Embryonic facial prominence (tissue), 1 donor: ENCODE measurements around the gene FMN2.
"Not testable (repeated sequence)": the region's sequence is repeated elsewhere in the genome, so short reads cannot be mapped to it uniquely, and the experiment has no call there.

ENCODE experiments used
- DNase-seq: peaks from one replicate; pipeline ENCODE4 v3.0.0-alpha.2; 2016; ENCODE audit errors: extremely low spot score

Gene FMN2

DNA sequence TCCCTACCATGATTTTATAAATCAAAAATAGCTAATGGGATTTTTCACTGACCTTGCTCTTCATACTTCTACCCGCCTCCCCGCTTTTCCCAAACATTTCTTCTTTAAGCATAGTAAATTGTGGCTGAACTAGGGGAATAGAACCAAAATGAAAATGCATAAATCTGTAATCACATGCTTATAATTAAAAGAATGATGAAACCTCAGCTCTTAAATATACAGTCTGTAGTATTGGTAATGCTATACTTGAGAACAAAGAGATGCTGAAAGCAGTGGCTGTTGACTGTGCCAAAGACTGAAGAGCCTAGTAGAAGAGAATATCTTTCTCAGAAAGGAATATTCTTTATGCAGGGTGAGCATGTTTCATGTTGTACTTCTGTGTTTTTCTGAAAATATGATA lies 271.1 kb downstream of the FMN2 start:
- no peak for DNase-seq

DNA sequence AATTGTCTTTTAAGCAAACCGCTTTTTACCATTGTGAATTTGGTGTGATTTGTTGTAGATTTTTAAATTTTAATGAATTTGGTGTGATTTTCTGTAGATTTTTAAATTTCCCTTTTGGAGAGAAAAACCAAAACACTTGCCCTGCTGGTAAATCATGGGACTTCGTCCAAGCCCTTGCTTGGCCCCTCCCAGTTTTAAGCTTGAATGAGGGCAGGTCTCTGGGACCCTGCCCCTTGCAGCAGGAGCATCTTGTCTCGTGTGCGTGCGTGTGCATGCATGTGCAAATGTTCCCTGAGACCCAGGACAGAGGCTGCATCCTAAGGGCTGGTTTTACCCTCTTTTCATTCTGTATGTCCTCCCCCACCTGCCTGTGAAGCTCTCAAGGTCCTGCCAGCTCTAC lies 271.6 kb downstream of the FMN2 start:
- DNase-seq = no peak

DNA sequence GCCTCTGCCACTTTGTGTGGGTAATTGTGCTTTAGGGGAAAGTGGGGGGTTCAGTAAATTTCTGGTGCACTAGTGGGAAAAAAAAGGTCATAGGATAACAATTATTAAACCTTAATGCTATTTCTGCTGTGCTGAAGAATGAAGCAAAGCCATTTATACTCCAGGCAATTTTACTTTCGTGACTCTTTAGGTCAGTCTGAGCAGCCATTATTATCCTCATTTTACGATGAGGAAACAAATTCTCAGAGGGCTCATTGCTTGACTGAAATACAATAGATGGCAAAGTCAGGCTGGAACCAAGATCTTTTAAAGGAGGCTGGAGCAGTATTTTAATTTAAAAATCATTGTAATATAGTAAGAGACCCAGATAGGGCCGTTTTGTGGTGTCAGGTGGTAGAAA lies 272.2 kb downstream of the FMN2 start:
- DNase-seq = no peak

DNA sequence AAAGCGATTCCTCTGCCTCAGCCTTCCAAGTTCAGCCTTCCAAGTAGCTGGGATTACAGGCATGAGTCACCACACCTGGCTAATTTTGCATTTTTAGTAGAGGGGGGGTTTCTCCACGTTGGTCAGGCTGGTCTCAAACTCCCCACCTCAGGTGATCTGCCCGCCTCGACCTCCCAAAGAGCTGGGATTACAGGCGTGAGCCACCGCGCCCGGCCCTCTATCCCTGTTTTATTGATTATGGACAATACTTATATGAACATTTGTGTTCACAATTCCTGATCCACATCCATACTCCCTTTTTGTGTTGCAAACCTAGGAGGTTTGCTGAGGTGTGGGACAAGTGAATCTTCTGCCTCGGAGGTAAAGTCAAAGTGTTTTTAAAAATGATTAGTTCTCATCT lies 275.0 kb downstream of the FMN2 start:
- DNase-seq = no peak

DNA sequence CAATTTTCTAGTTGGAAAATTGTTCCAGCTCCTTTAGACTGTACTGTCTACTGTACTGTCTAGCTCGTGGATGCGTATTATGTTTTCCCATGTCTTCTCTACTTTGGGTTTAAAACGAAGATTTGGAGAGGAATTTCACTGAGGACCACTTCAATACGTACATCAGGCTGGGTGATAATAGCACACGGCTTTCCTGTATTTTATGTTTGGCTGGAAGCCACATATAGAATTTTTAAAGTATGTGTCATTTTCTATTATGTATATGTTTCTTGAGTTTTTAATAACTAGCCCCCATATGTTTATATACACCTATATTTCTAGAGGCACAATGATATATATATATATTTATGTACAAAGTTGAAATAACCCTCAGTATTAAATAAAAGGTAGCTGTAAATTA lies 293.9 kb downstream of the FMN2 start:
- no peak for DNase-seq

DNA sequence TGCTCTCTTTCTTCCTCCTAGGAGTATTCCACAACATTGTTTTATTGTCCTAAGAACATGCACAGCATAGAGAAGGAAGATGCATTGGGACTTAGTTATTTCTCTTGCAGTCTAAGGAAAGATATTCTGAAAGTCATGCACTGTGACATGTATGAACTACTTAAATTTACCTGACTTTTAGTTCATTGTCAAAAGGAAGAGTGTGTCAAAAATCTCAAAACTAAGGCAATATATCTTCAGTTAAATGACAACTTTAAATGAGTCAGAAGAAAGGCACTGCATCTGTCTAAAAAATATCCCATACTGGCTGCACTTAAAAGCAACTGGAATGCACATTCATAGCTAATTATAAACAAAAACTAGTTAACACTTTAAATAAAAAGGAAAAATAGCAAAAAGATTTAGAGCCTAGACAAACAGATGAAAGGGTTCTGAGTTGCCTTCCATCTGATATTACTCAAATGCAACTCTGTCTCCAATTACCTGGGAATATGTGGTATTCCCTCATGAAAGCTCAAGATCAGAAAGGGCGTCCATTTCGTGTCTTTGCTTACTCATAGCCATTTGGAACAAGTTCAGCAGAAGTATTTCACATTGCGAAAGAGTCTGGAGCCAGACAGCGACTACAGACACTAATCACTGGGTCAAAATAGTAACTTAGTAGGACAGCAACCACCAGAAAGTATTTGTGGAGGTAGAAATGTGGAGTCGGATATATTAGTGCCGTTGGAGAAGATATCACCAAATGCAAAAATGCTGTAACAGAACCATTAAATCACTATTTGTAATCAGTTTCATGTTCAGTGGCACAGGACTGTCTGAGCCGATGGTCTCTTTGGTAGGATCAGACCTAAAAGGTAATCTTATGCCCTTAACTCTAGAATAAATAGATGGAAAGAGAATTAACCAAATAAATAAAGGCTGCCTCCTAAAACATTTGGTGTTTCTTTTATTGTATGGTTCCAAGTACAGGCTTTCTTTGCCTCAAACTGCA lies 294.6 kb downstream of the FMN2 start:
- no peak for DNase-seq

DNA sequence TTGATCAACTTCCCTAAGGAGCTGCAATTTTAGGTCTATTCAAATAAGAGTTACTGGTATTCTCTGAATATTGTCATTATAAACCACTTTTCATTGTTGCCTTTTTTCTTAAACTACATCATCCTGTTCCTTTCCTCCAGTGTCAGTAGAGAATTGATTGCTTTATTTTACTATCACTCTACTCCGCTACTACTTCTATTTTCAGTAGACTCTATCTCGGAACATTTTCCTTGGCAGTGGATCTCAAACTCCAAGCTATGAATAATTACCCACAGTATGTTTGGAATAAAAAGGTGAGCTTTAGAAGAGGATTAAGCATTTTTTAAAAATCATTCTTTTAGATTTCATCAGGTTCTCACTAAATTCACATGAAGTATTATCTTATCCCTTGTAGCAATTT lies 295.4 kb downstream of the FMN2 start:
- DNase-seq = no peak

DNA sequence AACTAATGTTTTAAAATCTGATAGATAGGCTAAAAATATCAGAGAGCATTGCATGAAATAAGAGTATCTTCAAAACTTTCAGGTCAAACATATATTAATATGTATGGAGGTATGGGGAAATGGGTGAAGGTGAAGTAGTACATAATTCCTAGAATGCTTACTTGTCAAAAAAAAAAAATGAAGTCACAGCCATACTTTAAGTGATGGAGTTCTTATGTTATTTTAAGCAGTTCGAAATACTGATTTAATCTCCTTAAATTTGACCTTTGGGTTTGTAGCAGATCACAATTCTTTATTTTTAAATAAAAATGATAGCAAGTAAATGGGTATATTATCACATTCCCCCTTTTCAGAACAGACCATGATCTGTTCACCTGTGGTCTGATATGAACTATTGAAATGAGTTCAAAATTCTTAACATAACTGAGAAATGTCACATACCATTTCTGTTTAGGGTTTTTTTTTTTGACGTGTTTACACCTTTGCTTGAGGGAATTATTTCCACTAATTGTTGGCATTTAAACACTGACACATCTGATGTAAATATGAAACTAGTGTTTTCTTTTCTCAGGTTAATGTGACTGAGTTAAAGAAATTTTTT lies 300.1 kb downstream of the FMN2 start:
- DNase-seq = no peak

DNA sequence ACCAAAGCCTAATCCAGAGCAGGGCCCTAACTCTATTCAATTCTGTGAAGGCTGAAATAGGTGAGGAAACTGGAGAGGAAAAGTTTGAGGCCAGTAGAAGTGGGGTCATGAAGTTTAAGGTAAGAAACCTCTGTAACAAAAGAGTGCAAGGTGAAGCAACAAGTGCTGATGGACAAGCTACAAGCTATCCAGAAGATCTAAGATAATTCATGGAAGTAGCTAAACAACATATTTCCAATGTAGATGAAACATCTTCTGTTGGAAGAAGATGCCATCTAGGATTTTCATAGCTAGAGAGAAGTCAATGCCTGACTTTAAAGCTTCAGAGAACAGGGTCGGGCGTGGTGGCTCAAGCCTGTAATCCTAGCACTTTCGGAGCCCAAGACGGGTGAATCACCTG lies 302.7 kb downstream of the FMN2 start:
- DNase-seq = no peak

DNA sequence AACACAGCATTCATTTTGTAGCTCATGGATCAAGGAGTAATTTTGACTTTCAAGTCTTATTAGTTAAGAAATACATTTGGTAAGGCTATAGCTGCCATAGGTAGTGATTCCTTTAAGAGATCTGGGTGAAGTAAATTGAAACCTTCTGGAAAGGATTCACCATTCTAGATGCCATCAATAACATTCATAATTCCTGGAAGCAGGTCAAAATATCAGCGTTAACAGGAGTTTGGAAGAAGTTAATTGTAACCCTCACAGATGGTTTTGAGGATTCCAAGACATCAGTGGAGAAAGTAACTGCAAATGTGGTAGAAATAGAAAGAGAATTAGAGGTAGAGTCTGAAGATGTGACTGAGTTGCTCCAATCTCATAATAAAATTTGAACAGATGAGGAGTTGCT lies 303.7 kb downstream of the FMN2 start:
- no peak for DNase-seq

DNA sequence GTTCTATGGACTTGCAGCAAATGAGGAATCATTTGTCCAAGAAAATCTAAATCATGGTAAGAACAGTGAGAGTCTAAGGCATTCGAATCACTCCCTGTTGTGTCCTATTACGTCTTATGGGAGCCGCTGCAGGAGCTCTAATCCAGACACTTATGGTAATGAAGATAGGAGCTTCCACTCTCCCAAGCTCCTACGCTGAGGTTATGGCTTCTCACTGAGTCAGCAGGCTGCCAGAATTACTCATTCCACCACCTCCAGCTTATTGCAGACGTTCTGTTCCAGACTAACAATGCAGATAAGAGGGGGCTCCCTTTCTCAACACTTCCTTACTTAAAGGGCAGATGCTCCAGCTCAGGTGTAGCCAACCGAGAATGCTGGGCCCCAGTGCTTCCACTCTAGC lies 307.7 kb downstream of the FMN2 start:
- DNase-seq = no peak

DNA sequence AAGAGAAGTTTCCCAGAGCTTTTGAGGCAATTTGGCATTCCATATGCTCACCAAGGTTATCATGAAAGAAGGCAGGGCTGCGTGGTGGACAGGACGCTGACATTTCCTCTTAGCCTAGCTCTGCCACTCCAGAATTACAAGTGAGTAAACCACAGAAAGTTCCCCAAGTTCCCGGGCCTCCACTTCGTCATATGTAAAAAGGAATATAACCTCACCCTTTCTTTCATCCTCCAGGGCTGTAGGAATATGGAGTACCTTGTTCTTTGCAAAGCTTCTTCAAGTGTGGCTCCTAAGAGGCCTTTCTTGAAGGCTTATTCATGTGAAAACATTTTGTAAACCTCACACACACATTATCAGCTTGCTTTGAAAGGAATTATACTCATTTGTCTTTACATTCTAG lies 310.0 kb downstream of the FMN2 start:
- no peak for DNase-seq

DNA sequence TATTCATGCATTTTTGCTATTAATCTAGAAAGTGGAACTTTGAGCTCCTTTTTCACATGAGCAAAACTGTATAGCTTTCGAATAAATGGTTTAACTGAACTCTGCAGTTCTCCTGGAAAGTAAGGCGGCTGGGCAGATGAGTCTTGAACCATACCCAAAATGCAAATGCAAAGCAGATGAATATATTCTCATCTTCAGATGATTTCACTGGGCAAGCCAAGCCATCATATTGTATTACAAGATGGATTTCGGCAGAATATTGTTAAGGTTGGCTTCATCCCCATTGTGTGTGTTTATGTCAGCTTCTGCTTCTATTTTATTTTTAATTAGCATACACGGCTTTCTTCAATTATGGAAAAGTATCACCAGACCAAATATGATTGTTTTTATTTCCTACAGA lies 310.6 kb downstream of the FMN2 start:
- DNase-seq = no peak

DNA sequence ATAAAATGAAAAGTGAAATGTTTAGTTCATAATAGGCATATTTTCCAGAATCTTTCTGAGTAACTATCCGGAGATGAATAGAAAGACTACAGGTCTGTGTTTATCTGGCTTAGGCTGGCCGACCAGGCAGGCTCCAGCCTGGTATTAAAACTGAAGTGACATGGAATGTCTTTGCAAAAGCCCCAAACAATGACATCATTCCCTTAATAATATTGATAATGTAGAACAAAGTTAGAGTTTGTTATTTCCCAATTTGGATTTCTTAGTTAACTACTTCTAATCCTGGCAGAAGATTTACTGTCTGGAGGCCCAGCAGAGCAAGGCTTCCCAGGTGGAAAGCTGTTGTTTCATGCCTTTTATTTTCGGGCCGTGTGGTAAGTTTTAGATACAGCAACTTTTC lies 312.6 kb downstream of the FMN2 start:
- DNase-seq = no peak

DNA sequence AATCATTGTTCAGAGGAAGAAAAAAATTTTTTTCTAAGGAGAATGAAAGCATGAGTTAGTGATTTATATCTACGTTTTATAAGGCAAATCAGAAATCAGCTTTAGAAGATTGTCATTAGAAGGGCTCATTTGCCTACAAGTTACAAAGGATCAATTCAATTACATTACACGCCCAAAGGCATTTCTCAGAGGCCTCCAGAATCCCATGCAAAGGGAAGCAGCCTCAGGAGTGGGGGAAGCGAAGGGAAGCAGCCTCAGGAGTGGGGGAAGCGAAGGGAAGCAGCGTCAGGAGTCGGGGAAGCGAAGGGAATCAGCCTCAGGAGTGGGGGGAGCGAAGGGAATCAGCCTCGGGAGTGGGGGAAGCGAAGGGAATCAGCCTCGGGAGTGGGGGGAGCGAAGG lies 314.1 kb downstream of the FMN2 start:
- no peak for DNase-seq

DNA sequence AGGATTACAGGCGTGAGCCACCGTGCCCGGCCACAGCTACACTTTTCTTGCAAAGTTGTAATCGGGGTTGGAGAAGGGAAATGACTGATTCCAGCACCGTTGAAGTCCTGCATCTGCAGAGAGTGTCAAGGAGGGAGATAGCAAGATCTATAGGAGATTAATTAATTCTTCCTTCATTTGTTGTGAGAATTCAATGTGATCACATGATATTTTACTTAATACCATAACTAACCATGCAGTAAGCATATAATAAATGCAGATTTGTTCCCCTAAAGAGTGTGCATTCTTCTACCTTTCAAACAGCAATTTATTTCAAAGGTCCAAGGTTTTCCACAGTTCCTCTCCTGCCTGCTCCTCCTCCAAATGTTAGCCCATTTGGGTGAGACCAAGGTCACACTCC lies 315.7 kb downstream of the FMN2 start:
- DNase-seq = no peak

DNA sequence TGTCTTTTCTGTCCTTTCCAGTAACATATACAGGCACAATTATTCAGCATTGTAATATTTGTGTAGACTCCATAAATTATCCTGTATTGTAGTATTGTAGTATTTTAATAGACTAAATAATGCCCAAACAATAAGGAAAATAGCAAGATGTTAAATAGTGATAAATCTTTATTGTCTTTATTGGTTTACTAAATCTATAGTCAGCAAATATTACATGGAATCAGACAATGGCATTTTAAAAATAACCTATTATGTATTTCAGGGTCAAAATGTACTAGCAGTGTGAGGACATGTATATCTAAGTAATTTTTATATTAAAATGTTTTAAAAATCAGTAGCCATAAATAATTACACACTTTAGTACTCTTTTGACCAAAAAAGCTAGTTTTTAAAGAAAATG lies 317.9 kb downstream of the FMN2 start:
- DNase-seq = no peak

DNA sequence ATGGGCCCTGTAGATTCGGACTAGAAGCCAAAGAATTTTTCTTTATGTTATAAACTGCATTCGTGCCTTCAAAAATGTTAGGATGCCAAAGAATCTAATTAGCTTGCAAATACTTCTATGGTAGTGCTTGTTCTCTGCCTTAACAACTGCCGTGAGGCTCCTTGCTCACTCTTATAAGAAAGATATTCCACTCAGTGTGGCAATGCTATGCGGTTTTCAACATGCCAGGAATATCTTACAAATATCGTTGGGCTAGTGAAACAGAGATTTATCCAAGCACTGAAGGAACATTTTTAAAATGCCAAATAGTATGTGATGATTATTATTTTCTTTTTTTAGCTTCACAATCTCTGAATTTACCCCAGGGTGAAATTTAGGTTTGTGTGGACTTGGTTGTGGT lies 322.0 kb downstream of the FMN2 start:
- DNase-seq = no peak

DNA sequence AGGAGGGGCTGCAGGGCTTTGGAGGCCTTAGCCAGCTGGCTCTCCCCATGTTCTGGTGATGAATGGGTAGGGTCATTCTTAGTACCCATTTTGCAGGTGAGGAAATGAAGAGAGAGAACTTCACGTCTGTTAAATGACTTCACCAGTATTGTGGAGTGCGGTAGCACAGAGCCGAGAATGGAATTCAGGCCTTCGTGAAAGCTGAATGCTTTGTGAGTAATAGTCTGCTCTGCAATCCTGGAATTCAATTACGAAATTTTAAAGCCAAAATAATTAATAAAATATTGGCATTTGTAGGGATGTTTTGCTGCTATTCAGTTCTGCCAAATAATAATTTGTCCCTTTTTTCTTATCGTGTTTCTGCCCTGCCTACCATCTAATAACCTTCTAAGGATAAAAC lies 322.6 kb downstream of the FMN2 start:
- DNase-seq = no peak

DNA sequence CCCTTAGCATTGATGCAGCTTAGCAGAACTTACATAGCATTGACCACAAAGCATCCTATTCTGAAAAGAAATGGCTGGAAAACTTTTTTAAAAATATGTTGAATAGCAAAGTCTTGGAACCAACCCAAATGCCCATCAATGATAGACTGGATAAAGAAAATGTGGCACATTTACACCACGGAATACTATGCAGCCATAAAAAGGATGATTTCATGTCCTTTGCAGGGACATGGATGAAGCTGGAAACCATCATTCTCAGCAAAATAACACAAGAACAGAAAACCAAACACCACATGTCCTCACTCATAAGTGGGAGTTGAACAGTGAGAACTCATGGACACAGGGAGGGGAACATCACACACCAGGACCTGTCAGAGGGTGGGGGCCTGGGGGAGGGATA lies 323.3 kb downstream of the FMN2 start:
- not testable (repeated sequence) for DNase-seq

DNA sequence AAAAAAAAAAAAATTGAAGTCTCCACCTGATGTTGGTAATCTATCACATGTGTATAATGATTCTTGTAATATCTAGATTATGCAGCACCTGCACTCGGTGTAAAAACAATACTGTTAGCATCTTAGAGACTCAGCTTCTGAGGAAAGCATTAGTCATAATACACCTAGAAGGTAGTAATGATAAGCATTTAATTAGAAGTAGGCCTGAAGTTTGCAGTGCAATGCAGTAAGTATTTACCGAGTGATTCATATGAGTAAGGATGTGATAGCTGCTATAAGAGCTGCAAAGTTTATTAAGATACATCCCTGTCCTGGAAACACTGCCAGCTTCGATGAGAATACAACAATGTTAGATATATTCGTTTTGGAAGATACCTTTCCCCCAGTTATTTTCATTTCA lies 323.8 kb downstream of the FMN2 start:
- no peak for DNase-seq

DNA sequence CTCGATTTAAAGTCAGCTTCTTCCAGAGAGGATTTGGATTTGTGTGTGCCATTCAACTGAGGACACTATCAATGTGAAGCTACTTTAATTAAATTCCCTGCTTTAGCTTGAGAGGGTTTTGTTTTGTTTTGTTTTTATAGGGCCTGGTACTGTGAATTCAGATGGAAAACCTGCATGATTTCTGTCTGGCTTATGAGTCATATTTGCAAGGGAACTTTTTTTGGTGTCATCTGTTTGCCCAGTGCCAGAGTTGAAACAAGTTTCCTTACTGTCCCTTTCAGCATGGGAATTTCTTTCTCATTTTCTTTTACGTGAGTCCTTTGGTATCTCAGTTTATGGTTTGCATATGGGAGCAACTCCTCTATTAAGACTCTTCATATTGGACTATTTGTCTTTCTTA lies 325.6 kb downstream of the FMN2 start:
- DNase-seq = no peak

DNA sequence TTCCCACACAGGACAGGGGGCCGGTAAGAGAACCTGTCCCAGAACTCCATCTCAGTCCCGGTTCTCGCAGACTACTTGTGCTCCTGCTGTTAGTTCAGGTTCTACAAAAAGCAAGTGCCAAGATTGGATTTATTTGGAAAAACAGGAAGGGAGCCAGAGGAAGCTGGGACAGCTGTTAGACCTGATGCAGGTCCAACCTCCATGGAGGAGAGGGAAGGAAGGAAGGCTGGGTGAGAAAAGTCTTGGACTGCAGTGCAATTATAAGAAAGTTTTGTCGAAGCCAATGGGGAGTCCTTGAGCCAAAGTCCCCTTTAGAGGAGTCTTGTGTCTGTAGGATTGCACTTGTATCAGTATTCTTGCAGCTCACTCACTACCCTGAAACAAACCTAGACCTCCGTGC lies 329.1 kb downstream of the FMN2 start:
- no peak for DNase-seq
